HCEC 1CT (cell line): ENCODE measurements around the gene ABL1.

Experiments
- DNase-seq: peaks from one replicate; pipeline ENCODE4 v3.0.0-alpha.2; 2017

The ABL1 gene

DNA sequence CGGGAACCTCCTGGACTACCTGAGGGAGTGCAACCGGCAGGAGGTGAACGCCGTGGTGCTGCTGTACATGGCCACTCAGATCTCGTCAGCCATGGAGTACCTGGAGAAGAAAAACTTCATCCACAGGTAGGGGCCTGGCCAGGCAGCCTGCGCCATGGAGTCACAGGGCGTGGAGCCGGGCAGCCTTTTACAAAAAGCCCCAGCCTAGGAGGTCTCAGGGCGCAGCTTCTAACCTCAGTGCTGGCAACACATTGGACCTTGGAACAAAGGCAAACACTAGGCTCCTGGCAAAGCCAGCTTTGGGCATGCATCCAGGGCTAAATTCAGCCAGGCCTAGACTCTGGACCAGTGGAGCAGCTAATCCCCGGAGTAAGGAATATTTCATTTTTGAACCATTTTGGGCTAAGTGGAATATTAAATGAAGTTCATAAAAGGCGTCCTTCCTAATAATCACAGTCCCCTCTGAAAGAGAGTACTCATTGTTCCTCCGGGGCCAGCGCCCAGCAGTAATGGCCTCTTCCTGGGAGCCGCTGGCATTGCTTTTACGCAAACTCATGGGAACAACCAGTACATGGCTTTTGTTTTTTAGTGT, 38.0 kb downstream of the ABL1 start:
- DNase-seq: no peak

DNA sequence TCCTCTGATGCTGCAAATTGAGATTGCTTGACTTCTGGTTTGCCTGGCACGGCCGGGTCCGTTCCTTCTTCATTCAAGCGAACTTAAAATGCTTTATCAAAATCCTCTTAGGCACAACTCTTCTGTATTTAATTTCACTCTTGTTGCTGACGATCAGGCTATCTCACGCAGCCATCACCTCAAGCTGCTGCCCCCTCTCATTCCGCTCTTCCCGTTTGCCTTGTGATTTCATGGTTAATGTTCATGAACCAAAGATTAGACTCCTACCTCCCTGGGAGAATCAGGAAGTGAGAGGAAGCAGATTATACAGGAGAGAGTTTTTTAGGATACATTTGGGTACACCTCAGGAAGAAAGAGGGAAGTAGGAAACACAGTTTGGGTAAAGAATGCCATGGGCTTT, 38.9 kb downstream of the ABL1 start:
- no peak for DNase-seq

DNA sequence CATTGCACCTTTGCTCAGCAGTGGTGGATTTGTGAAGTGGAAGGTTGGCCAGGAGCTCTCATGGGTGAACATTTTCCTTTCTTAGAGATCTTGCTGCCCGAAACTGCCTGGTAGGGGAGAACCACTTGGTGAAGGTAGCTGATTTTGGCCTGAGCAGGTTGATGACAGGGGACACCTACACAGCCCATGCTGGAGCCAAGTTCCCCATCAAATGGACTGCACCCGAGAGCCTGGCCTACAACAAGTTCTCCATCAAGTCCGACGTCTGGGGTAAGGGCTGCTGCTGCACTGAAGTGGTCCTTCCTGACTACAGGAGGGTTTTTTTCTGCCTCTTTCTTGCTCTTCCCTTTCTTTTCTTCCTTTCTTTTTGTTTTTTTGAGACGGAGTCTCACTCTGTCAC, 39.7 kb downstream of the ABL1 start:
- no peak for DNase-seq

DNA sequence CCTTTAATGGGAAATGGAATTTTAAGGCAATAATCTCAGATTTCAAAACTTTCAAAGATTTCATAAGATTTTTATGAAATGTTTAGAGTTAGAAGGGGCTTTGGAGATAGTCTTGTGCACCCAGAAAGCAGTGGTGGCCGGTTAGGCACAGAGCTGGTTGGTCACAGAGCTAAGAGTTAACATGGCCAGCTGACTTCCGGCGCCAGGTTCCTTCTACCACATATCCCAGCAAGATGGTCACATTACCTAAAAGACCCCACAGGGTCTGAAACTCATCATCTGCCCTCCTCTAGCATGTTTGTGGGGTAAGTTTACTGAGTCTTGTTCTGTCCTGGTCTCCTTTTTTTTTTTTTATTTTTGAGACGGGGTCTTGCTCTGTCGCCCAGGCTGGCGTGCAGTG, 42.2 kb downstream of the ABL1 start:
- DNase-seq: no peak

DNA sequence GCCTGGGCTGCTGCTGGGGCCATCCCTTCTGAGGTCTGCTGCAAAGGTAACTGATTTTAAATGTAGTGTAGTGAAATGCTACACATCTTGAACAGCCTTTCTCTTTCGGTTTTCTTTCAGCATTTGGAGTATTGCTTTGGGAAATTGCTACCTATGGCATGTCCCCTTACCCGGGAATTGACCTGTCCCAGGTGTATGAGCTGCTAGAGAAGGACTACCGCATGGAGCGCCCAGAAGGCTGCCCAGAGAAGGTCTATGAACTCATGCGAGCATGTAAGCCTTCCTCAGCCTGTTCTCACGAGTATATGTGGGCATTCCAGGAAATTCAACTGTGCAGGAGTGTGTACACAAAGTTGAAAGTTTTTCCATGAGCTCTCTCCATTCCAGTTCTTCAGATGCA, 43.2 kb downstream of the ABL1 start:
- no peak for DNase-seq

DNA sequence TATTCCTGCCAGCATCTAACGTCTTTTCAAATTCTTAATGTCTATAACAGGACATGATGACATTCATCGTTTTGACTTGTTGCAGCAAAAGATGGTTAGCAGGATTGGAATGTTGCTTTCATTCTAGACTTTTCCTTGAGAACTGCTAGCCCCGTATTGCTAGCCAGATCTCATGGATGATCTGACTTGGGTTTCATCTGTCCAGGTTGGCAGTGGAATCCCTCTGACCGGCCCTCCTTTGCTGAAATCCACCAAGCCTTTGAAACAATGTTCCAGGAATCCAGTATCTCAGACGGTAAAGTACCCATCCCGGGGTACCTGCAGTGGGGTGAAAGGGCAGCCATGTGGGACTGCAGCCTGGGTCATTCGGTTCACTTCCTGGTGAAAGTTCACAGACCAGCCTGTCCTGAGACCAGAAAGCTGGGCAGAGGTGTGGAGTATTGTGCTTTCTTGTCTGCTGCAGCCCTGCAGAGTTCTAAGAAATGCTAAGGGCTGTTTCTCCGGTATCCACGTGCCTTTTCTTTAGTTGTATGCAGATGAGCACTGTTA, 44.9 kb downstream of the ABL1 start:
- DNase-seq: no peak

DNA sequence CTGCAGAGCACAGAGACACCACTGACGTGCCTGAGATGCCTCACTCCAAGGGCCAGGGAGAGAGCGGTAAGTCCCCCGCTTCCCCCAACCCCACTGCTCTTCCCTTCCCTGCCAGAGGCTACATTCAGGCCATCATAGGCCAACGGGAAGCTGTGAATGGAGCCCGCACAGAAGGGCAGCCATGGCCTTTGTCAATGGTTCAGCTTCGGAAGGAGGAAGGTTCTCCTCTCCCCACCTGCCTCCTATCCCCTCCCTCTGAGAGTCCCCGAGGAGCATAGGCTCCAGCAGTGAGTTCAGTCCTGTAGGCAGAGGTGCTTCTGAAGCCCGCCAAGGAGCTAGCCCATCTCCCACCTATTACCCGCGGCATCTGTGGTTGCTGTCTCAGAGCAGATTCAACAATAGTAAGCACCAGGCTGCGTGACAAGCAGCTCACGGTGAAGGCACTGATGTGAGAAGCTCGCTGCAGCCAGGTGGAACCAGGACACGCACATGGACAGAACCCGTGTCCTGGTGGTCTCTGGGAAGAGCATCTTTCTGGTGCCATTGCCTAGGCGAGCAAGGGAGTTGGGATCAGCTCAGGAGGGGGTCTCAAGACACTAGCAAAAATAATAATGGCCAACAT, 45.7 kb downstream of the ABL1 start:
- no peak for DNase-seq

DNA sequence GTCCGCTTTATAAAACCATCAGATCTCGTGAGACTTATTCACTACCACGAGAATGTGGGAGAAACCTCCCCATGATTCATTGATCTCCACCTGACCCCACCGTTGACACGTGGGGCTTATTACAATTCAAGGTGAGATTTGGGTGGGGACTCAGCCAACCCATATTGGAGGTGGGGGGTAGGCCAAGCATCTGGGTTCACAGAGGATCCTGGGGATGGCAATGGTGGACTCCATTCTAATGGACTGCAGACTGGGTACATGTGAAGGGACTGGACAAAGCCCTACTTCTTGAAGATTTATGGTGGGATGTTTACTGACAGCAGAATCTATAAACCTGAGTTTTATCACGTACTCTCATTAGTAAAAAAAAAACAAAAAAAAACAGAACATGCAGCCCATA, 46.5 kb downstream of the ABL1 start:
- no peak for DNase-seq

DNA sequence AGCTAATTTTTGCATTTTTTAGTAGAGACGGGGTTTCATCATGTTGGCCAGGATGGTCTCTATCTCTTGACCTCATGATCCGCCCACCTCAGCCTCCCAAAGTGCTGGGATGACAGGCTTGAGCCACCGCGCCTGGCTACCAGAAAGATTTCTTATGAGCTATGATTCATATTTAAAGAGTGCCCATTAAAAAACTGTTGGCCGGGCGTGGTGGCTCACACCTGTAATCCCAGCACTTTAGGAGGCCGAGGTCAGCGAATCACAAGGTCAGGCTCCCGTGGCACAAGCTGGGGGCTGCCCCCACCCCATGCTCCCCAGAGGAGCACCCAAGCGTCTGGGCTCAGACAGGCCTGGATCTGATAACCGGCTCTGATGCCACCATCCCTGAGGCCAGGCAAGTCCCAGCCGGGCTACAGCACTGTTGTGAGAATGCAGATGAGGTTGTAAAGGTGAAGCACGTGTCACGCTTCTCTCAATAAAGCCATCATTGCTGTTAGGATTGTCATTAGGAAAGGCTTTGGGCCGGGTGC, 47.7 kb downstream of the ABL1 start:
- no peak for DNase-seq

DNA sequence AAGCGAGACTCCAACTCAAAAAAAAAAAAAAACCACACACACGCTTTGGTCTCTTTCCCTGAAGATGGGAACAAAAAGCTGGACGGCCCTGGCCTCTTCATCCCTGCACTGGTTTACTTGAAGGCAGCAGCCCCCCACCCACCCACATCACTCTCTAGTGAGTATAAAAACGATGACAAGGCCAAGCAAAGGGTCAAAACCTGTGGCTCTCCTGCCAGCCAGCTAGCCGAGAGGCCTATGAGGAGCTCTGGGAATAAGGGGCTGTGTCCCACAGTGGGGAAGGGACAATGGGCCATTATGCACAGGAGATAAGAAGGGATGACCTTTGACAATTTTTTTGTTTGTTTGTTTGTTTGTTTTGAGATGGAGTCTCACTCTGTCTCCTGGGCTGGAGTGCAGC, 48.4 kb downstream of the ABL1 start:
- DNase-seq: no peak

DNA sequence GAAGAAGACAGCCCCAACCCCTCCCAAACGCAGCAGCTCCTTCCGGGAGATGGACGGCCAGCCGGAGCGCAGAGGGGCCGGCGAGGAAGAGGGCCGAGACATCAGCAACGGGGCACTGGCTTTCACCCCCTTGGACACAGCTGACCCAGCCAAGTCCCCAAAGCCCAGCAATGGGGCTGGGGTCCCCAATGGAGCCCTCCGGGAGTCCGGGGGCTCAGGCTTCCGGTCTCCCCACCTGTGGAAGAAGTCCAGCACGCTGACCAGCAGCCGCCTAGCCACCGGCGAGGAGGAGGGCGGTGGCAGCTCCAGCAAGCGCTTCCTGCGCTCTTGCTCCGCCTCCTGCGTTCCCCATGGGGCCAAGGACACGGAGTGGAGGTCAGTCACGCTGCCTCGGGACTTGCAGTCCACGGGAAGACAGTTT, 49.1 kb downstream of the ABL1 start:
- no peak for DNase-seq

DNA sequence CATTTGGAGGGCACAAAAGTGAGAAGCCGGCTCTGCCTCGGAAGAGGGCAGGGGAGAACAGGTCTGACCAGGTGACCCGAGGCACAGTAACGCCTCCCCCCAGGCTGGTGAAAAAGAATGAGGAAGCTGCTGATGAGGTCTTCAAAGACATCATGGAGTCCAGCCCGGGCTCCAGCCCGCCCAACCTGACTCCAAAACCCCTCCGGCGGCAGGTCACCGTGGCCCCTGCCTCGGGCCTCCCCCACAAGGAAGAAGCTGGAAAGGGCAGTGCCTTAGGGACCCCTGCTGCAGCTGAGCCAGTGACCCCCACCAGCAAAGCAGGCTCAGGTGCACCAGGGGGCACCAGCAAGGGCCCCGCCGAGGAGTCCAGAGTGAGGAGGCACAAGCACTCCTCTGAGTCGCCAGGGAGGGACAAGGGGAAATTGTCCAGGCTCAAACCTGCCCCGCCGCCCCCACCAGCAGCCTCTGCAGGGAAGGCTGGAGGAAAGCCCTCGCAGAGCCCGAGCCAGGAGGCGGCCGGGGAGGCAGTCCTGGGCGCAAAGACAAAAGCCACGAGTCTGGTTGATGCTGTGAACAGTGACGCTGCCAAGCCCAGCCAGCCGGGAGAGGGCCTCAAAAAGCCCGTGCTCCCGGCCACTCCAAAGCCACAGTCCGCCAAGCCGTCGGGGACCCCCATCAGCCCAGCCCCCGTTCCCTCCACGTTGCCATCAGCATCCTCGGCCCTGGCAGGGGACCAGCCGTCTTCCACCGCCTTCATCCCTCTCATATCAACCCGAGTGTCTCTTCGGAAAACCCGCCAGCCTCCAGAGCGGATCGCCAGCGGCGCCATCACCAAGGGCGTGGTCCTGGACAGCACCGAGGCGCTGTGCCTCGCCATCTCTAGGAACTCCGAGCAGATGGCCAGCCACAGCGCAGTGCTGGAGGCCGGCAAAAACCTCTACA, 49.8 kb downstream of the ABL1 start:
- DNase-seq: no peak

DNA sequence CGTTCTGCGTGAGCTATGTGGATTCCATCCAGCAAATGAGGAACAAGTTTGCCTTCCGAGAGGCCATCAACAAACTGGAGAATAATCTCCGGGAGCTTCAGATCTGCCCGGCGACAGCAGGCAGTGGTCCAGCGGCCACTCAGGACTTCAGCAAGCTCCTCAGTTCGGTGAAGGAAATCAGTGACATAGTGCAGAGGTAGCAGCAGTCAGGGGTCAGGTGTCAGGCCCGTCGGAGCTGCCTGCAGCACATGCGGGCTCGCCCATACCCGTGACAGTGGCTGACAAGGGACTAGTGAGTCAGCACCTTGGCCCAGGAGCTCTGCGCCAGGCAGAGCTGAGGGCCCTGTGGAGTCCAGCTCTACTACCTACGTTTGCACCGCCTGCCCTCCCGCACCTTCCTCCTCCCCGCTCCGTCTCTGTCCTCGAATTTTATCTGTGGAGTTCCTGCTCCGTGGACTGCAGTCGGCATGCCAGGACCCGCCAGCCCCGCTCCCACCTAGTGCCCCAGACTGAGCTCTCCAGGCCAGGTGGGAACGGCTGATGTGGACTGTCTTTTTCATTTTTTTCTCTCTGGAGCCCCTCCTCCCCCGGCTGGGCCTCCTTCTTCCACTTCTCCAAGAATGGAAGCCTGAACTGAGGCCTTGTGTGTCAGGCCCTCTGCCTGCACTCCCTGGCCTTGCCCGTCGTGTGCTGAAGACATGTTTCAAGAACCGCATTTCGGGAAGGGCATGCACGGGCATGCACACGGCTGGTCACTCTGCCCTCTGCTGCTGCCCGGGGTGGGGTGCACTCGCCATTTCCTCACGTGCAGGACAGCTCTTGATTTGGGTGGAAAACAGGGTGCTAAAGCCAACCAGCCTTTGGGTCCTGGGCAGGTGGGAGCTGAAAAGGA, 50.7 kb downstream of the ABL1 start:
- DNase-seq: no peak

DNA sequence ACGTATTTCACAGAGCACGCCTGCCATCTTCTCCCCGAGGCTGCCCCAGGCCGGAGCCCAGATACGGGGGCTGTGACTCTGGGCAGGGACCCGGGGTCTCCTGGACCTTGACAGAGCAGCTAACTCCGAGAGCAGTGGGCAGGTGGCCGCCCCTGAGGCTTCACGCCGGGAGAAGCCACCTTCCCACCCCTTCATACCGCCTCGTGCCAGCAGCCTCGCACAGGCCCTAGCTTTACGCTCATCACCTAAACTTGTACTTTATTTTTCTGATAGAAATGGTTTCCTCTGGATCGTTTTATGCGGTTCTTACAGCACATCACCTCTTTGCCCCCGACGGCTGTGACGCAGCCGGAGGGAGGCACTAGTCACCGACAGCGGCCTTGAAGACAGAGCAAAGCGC, 51.9 kb downstream of the ABL1 start:
- DNase-seq: no peak

DNA sequence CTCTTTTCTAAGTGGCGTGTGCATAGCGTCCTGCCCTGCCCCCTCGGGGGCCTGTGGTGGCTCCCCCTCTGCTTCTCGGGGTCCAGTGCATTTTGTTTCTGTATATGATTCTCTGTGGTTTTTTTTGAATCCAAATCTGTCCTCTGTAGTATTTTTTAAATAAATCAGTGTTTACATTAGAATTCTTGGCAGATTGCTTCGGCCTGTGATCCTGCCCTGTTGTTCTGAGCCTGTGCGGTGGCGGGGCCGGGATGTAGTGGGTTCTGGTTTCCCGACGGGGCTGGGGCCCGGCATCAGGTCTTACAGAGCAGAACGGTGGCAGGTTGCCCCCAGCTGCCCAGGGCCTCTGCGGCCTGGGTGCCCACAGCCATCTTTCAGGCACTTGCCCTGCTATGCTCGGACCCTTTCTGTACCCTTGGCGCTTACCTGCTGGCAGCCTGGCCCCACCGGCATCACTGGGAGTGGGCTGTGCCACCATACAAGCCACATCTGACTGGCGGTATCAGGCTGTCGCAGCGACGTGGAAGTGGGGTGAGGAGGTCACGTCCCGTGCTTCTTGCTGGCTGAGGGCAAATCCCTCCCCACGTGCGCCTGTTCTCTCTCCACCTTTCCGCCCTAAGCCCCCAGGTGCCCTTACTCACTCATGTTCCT, 52.6 kb downstream of the ABL1 start:
- DNase-seq: no peak

DNA sequence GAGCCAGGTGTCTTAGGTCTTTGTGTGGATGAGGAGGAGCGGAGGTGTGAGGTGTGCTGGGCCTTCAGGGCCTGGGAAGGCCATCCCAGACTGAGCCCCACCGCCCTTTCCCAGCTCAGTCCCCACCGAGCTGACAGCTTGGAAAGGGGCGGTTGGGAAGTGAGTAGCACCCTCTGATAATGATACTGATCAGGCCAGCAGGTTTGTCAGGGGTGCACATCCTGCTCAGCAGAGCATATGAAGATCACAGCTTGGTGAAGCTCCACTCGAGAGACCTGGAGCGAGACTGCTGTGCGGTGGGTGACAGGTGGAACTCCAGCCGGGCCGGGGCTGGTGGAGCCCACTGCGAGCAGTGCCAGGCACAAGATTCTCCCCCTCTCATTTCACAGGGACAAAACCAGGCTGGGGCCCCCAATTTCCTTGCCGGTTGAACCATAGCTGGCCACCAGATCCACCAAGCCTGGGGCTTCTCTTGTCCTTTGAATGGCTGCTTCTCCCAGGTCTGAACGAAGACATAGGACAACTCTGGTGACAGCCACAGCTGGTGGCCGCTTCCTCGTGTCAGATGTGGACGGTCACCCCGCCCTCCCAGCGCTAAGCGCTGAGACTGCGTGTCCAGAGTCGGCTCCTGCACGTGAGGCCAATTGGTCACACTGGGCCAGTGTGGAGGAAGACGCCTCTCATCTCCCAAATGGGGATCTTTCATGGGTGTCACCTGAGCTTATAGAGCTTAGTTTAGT, 53.3 kb downstream of the ABL1 start:
- DNase-seq: no peak

DNA sequence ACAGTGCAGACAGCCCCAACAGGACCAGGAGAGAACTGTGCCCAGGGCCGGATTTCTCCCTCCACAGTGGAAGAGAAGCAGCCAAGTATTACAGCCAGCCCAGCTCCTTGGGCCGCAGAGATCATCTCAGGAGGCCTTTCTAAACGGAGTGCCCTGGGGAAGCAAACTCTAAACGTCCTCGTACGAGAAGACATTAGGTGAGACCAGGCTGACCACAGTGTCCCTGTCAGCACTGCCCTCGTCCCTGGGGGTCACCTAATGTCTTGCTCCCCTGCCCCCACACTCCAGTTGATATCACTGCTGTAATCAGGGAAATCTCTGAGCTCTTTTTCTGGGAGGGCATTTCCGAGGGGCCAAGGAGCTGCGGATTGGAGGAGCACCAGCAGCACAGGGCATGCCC, 55.1 kb downstream of the ABL1 start:
- DNase-seq: no peak

DNA sequence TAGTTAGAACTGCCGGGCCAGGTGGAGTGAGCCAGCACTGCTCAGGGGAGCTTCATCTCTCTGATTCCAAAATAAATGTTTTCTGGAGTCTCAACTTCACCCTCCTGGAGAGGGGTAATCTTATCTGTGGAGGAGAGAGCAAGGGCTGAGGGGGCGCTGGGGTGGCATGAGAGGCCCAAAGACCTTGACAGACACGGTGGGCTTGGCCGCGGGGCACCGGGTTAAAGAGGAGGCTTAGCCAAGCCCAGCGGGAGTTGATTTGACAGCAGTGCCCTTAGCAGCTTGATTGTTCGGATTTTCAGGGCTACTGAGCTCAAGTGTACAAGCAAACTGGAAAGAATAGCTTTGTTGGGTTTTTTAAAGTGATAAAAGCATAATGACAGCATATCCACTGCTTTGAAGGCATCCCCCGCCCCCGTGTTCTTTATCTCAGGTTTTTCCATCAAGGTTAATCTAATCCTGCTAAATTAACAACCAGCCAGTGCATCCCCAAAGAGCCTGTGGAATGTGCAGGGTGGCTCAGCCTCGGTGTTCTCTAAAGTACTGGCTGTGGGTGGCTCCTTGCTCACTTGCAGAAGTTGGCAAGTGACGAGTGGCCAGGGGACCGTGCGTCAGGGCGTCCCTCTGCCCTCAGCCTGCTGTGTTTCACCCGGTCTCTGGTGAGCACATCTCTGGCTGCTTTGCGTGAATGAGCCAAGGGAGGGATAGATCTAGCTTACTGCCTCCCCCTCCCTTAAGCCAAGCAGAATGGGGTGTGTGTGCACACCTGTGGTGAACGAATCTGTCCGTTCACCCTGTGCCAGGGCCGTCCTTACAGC, 56.0 kb downstream of the ABL1 start:
- no peak for DNase-seq

DNA sequence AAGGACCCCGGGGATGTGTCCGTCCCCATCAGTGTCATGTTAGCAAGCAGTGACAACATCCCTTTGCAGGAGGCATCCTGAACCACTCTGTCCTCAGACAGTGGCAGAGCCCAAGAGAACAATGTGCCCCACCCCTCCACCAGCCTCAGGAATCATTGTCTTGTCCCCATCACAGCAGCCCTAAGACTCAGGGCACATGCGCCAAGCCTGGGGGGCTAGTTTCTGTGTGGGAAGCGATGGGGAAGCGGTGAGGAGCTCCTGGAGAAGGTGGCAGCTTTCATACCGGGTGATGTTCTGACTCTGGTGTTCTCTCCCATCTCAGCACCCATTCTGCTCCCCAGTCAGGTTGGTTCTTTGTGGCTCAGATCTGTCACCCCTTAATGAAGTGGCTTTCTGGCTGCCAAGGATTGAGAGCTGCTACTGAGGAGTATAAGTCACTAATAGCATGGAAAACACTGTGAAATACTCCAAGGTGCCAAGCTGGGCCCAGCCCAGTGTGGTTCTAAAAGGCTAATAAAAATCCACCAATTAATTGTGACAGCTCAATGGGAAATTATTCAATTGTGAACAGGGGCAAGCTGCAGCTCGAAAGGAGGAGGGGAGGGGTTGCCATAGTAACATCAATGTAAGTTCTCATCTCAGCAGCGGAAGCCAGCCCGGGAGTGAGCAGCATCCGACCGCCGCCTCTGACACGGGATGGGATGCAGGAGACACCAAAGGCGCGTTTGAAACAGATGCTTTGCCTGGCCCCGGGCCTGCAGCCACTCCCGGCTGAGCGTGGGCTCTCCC, 56.8 kb downstream of the ABL1 start:
- no peak for DNase-seq
